ENCODE measurements around the gene MAD1L1. TPM values are rescaled to one million over a fixed set of nuclear protein-coding genes. Genes with fewer than 3 reads are reported as not detected.

MAD1L1 gene
- total and polyA plus RNA-seq, 2 of the 4 experiments (the other 2 are of a cell fraction): 29.0 to 40.9 TPM

GRCh38 chr7:2012044-2012900 is 220.5 kb downstream of the MAD1L1 start:
- POLR2A ChIA-PET (ENCODE audit: unreplicated experiment): no interaction called here
- WGBS, 2 experiments (ENCODE audit: extremely low coverage in 2 of 2, insufficient read length in 1 of 2): 97% methylated on average over 11 of the region's 28 CpGs; no CpG with 5 or more reads in 1 of the 2 experiments

More at GRCh38 chr7:2012044-2012900, 220.5 kb downstream of the MAD1L1 start:
- Histone ChIP-seq H3K9ac (ENCODE audit: low read depth, low read length) (no peak overlapping the region), H2BK20ac (ENCODE audit: low read depth, low read length) (no peak overlapping the region), H4K91ac (ENCODE audit: insufficient read depth, low read depth, low read length) (no peak overlapping the region), H3K14ac (replicated peaks; ENCODE audit: low read depth, low read length) (no peak overlapping the region), H3K27ac (ENCODE audit: insufficient read depth, low read length) (no peak overlapping the region), H2AK5ac (ENCODE audit: low read depth, low read length) (no peak overlapping the region), H2BK120ac (ENCODE audit: low read depth, low read length) (no peak overlapping the region), H3K4me3 (ENCODE audit: insufficient read depth, low read depth, low read length) (no peak overlapping the region), H3K9me1 (ENCODE audit: insufficient read depth, low read length) (no peaks in the 10 kb centered on the region), H3K4me2 (ENCODE audit: low read depth, low read length) (no peak overlapping the region), H3K79me1 (ENCODE audit: low read depth in 1 of 2, low read length in 2 of 2) (no peaks in the 10 kb centered on the region; a peak in 2 of 4 replicates), H3K36me3 (ENCODE audit: control insufficient read depth, insufficient read depth, low read length) (0 out of 2 replicates have a peak, but pooled peaks cover 2% of the 10 kb centered on the region), H4K5ac (ENCODE audit: low read depth, low read length) (no peak overlapping the region), H2AFZ (replicated peaks; ENCODE audit: low read length, poor library complexity) (no peak overlapping the region), H2BK15ac (ENCODE audit: low read depth, low read length) (no peak overlapping the region), H4K20me1 (ENCODE audit: insufficient read depth, low read length) (no peaks in the 10 kb centered on the region; the same call in 1 of the 2 replicates), H3K18ac (ENCODE audit: low read depth, low read length) (no peak overlapping the region), H2AK9ac (replicated peaks; ENCODE audit: low read depth, low read length, poor library complexity) (no peak overlapping the region), H3K23ac (ENCODE audit: low read depth, low read length) (no peak overlapping the region), H3K56ac (ENCODE audit: extremely low read depth, insufficient read depth, low read length) (no peak overlapping the region), H3K4me1 (ENCODE audit: control insufficient read depth, insufficient read depth, low read length) (peaks cover 7% of the 10 kb centered on the region; the same call in 1 of the 2 replicates), H3K9me3 (ENCODE audit: control insufficient read depth, insufficient read depth, low read length) (no peaks in the 10 kb centered on the region), H4K8ac (ENCODE audit: low read depth in 2 of 2, low read length in 2 of 2) (no peak overlapping the region), H2BK5ac (ENCODE audit: low read depth, low read length, poor library complexity, severe bottlenecking) (no peak overlapping the region), H3K4ac (ENCODE audit: low read depth, low read length) (no peak overlapping the region), H3K27me3 (ENCODE audit: control insufficient read depth, insufficient read depth, low read length) (no peaks in the 10 kb centered on the region)
- ATAC-seq (ENCODE audit: low read depth) (no peak), DNase-seq (no peak)
- CTCF ChIA-PET: no interaction called here
- in situ Hi-C loops (cut with MboI; ENCODE audit: low sequenced_read_pairs) (no loop called here), intact Hi-C loops (cut with micrococcal nuclease) (no loop called here), dilution Hi-C loops (cut with HindIII; ENCODE audit: low sequenced_read_pairs, unreplicated experiment) (no loop called here)
- BruUV-seq (replicated peaks): no TSS peak
- TF ChIP-seq NFE2L2 (IDR thresholded peaks at IDR 0.05; ENCODE audit: low read depth, low read length): no peak
- TF ChIP-seq, protein P1, sequence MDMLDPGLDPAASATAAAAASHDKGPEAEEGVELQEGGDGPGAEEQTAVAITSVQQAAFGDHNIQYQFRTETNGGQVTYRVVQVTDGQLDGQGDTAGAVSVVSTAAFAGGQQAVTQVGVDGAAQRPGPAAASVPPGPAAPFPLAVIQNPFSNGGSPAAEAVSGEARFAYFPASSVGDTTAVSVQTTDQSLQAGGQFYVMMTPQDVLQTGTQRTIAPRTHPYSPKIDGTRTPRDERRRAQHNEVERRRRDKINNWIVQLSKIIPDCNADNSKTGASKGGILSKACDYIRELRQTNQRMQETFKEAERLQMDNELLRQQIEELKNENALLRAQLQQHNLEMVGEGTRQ (IDR thresholded peaks at IDR 0.05; ENCODE audit: low read depth, low read length): no peak
- TF ChIP-seq CEBPB (IDR thresholded peaks at IDR 0.05; ENCODE audit: low read depth, low read length): no peak
- TF ChIP-seq, protein P2, sequence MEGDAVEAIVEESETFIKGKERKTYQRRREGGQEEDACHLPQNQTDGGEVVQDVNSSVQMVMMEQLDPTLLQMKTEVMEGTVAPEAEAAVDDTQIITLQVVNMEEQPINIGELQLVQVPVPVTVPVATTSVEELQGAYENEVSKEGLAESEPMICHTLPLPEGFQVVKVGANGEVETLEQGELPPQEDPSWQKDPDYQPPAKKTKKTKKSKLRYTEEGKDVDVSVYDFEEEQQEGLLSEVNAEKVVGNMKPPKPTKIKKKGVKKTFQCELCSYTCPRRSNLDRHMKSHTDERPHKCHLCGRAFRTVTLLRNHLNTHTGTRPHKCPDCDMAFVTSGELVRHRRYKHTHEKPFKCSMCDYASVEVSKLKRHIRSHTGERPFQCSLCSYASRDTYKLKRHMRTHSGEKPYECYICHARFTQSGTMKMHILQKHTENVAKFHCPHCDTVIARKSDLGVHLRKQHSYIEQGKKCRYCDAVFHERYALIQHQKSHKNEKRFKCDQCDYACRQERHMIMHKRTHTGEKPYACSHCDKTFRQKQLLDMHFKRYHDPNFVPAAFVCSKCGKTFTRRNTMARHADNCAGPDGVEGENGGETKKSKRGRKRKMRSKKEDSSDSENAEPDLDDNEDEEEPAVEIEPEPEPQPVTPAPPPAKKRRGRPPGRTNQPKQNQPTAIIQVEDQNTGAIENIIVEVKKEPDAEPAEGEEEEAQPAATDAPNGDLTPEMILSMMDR (conservative IDR thresholded peaks at IDR 0.05; ENCODE audit: low read depth, low read length): no peak
- TF ChIP-seq RFX5 (IDR thresholded peaks at IDR 0.05; ENCODE audit: low read depth, low read length): no peak
- TF ChIP-seq RCOR1 (IDR thresholded peaks at IDR 0.05; ENCODE audit: insufficient replicate concordance, low read length): no peak
- TF ChIP-seq CHD1 (IDR thresholded peaks at IDR 0.05; ENCODE audit: low read depth, low read length): no peak
- TF ChIP-seq BHLHE40 (IDR thresholded peaks at IDR 0.05; ENCODE audit: low read depth, low read length): no peak
- TF ChIP-seq, protein P3, sequence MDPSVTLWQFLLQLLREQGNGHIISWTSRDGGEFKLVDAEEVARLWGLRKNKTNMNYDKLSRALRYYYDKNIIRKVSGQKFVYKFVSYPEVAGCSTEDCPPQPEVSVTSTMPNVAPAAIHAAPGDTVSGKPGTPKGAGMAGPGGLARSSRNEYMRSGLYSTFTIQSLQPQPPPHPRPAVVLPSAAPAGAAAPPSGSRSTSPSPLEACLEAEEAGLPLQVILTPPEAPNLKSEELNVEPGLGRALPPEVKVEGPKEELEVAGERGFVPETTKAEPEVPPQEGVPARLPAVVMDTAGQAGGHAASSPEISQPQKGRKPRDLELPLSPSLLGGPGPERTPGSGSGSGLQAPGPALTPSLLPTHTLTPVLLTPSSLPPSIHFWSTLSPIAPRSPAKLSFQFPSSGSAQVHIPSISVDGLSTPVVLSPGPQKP (IDR thresholded peaks at IDR 0.05; ENCODE audit: borderline replicate concordance, low read depth, low read length): no peak
- no peak for TF ChIP-seq FOS (IDR thresholded peaks at IDR 0.05; ENCODE audit: low read depth, low read length)
- no peak for TF ChIP-seq POLR2A (IDR thresholded peaks at IDR 0.05; ENCODE audit: low read depth, low read length)
- no peak for TF ChIP-seq MAFK (IDR thresholded peaks at IDR 0.05; ENCODE audit: low read depth, low read length)
